Endothelial cell (in vitro differentiated cells): ENCODE data around the gene DEF6. TPM values are rescaled to one million over a fixed set of nuclear protein-coding genes. Genes with fewer than 3 reads are reported as not detected.

Source experiments
- DNase-seq: peaks from one replicate; pipeline ENCODE4 v3.0.0; 2021; ENCODE audit warnings: low spot score
- H3K27ac Mint-ChIP-seq: one replicate; pipeline ENCODE4 v1.8.0; 2021; ENCODE audit warnings: mixed read lengths, inconsistent platforms; ENCODE audit not compliant: unreplicated experiment
- H3K27me3 Mint-ChIP-seq: one replicate; pipeline ENCODE4 v1.8.0; 2021; ENCODE audit warnings: mild to moderate bottlenecking, moderate library complexity, mixed read lengths, inconsistent platforms; ENCODE audit not compliant: unreplicated experiment
- H3K36me3 Mint-ChIP-seq: one replicate; pipeline ENCODE4 v1.8.0; 2021; ENCODE audit warnings: mild to moderate bottlenecking, low read depth, mixed read lengths, inconsistent platforms; ENCODE audit not compliant: unreplicated experiment
- H3K4me1 Mint-ChIP-seq: one replicate; pipeline ENCODE4 v1.8.0; 2021; ENCODE audit warnings: mild to moderate bottlenecking, mixed read lengths, inconsistent platforms; ENCODE audit not compliant: unreplicated experiment
- H3K4me3 Mint-ChIP-seq: one replicate; pipeline ENCODE4 v1.8.0; 2021; ENCODE audit warnings: mild to moderate bottlenecking, mixed read lengths, inconsistent platforms; ENCODE audit not compliant: unreplicated experiment
- H3K9me3 Mint-ChIP-seq: one replicate; pipeline ENCODE4 v1.8.0; 2021; ENCODE audit warnings: mixed read lengths, inconsistent platforms; ENCODE audit not compliant: unreplicated experiment
- CTCF ChIP-seq: fragments of 200-600 bp; sonication (generic); IDR thresholded peaks from one replicate; pipeline ENCODE4 v1.5.0; 2021; ENCODE audit warnings: antibody characterized with exemption; ENCODE audit not compliant: unreplicated experiment
- total RNA-seq: library from RNA; stranded (reverse); fragmentation: NEBNext Ultra II Directional; extraction: Animal tissue kit (Norgen Biotek cat#: 25700); gene quantifications from one replicate; pipeline ENCODE4 v1.2.1, GENCODE V29; 2021; ENCODE audit not compliant: unreplicated experiment

The DEF6 gene
- total RNA-seq, 1 donor from 2014 or later, result 24.0 TPM

GRCh38 chr6:35309611-35310264 is 12.1 kb downstream of the DEF6 start:
- no peak for TF ChIP-seq CTCF
- peak overlapping the region; percentile 30 for H3K27ac Mint-ChIP-seq
- no peaks in the 10 kb centered on the region for H3K27me3 Mint-ChIP-seq
- H3K36me3 Mint-ChIP-seq, result no peaks in the 10 kb centered on the region
- no peaks in the 10 kb centered on the region for H3K9me3 Mint-ChIP-seq
- DNase-seq, result no peak
- H3K4me3 Mint-ChIP-seq, result peak overlapping the region; percentile 42
- peaks cover 37% of the 10 kb centered on the region for H3K4me1 Mint-ChIP-seq

GRCh38 chr6:35310265-35310831 is 12.7 kb downstream of the DEF6 start:
- H3K4me1 Mint-ChIP-seq, result peaks cover 37% of the 10 kb centered on the region
- peak overlapping the region; percentile 42 for H3K4me3 Mint-ChIP-seq
- no peaks in the 10 kb centered on the region for H3K36me3 Mint-ChIP-seq
- H3K27me3 Mint-ChIP-seq, result no peaks in the 10 kb centered on the region
- H3K27ac Mint-ChIP-seq, result peak overlapping the region; percentile 57
- DNase-seq, result no peak
- no peaks in the 10 kb centered on the region for H3K9me3 Mint-ChIP-seq
- no peak for TF ChIP-seq CTCF

GRCh38 chr6:35311390-35312075 is 13.9 kb downstream of the DEF6 start:
- Mint-ChIP-seq H3K27ac (peak overlapping the region; percentile 53), H3K9me3 (no peaks in the 10 kb centered on the region), H3K36me3 (no peaks in the 10 kb centered on the region), H3K4me3 (peak overlapping the region; percentile 65), H3K27me3 (no peaks in the 10 kb centered on the region), H3K4me1 (peaks cover 37% of the 10 kb centered on the region)
- TF ChIP-seq CTCF, result no peak
- no peak for DNase-seq

GRCh38 chr6:35312076-35312800 is 14.6 kb downstream of the DEF6 start:
- Mint-ChIP-seq H3K27ac (peak overlapping the region; percentile 53), H3K4me1 (peaks cover 37% of the 10 kb centered on the region), H3K27me3 (no peaks in the 10 kb centered on the region), H3K36me3 (peaks cover 2% of the 10 kb centered on the region), H3K4me3 (peak overlapping the region; percentile 65), H3K9me3 (no peaks in the 10 kb centered on the region)
- TF ChIP-seq CTCF, result no peak
- DNase-seq, result no peak
